AG04450 (cell line): ENCODE data around the gene DRICH1. TPM values are rescaled to one million over a fixed set of nuclear protein-coding genes. Genes with fewer than 3 reads are reported as not detected.
"Not testable (repeated sequence)": the region's sequence is repeated elsewhere in the genome, so short reads cannot be mapped to it uniquely, and the experiment has no call there.

Experiments
- CTCF ChIA-PET: fragments of 300-600, 350-600 bp; formaldehyde crosslinking; extraction: SDS; loops from one replicate; lab custom pipeline; 2022; ENCODE audit warnings: antibody characterized with exemption, inconsistent platforms; lab: Charles Lee
- POLR2A ChIA-PET: fragments of 350-600 bp; formaldehyde crosslinking; extraction: SDS; loops from one replicate; lab custom pipeline; 2021; ENCODE audit warnings: antibody characterized with exemption, inconsistent platforms; lab: Yijun Ruan, JAX
- DNase-seq: peaks from one replicate; pipeline ENCODE4 v3.0.0-alpha.2; 2011; ENCODE audit warnings: low read depth, low spot score
- H3K27ac ChIP-seq: one replicate; pipeline ENCODE4 v1.5.1; 2012; ENCODE audit warnings: low read depth, low read length, control low read depth
- H3K27me3 ChIP-seq: one replicate; pipeline ENCODE4 v1.6.0; 2012; ENCODE audit warnings: low read length; ENCODE audit not compliant: control insufficient read depth, insufficient read depth
- H3K4me3 ChIP-seq: 2 replicates; pipeline ENCODE4 v1.5.1; 2011; ENCODE audit warnings: mild to moderate bottlenecking, low read depth, low read length, control low read depth
- H3K9me3 ChIP-seq: 2 replicates; pipeline ENCODE4 v1.5.1; 2012; ENCODE audit warnings: low read length; ENCODE audit not compliant: control insufficient read depth, insufficient read depth
- CTCF ChIP-seq: IDR thresholded peaks from 2 replicates; pipeline ENCODE4 v1.5.1; 2011; ENCODE audit warnings: low read depth, low read length, control low read depth, inconsistent platforms
- polyA plus RNA-seq: library from polyadenylated mRNA; depleted of rRNA; stranded (reverse); fragments of >200 nt; gene quantifications from 2 replicates; pipeline ENCODE4 v1.2.3, GENCODE V29; 2011

The DRICH1 gene
- polyA plus RNA-seq, 1 experiment: 0.17 TPM

DNA sequence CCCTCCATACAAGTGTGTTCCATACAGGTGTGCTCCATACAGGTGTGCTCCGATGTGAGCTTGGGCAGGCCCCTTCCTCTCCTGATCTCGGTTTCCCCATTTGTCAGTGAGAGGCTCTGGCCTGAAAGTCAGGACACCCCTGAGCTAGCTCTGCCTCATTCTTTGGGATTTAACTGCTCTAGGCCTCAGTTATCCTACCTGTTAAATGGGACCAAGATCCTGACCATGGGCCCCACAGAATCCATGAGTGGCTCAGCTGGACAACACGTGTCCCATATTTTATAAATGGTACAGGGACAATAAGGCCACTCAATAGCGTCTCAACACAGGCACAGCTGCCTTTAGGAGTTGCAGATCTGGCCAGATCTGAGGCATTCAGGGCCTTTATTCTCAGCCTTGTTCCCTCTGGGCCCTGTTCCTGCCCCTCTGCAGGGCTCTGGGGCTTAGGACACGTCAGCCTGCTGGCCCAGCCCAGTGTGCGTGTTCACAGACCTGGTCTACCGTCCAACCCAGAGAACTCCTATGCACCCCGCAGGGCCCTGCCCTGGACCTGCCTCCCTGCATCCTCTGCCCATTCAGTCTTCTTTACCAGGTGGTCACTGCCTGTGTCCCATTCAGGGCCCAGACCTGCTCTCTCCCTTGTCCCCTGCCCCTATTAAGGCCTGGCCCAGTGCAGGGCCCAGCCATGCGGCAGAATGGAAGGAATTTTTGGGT lies 33.2 kb downstream of the DRICH1 start:
- TF ChIP-seq CTCF: no peak
- POLR2A ChIA-PET: no interaction called here
- no peak for DNase-seq
- CTCF ChIA-PET: no interaction called here
- Histone ChIP-seq H3K4me3 (no peak overlapping the region), H3K27ac (no peak overlapping the region), H3K27me3 (no peaks in the 10 kb centered on the region), H3K9me3 (no peaks in the 10 kb centered on the region)

DNA sequence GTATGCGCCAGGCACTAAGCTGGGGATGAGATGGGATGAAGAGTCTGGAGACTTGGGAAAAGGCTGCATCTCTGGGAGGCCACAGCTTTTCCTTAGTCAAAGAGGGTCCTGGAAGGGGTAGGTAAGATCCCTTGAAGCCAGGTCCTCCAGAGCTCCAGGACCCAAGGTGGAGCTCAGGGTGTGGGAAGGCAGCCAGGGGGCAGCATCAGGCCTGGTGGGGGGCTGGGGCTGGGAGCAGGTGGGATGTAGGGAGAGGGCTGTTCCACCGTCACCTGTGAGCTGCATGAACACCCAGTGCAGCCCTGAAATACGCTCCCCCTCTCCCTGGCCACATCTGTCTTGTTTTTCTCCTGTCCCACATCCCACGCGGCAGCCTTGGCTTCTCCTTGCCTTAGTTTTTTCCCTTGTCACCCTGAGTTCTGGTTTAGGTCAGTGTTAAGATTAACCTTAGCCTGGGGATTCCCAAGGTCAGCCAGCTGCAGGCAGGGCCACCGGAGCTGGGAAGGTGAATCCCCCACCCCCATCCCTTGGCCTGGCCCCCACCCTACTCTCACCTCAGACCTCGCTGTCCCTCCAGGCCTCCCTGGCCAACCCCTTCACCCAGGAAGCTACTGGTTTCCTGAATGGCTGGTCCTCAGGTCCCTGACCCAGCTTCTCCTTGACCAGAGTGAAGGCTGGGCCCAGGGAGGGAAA lies 34.4 kb downstream of the DRICH1 start:
- DNase-seq, H3K4me3 ChIP-seq, H3K27me3 ChIP-seq, CTCF ChIA-PET, H3K9me3 ChIP-seq, POLR2A ChIA-PET, H3K27ac ChIP-seq: not testable (repeated sequence)

- H3K9me3 ChIP-seq, H3K27ac ChIP-seq, H3K4me3 ChIP-seq, POLR2A ChIA-PET, DNase-seq, H3K27me3 ChIP-seq: not testable (repeated sequence)
- CTCF ChIA-PET: interaction anchor here (0.6 kb wide), 1 partner anchor 1008 kb away, joined by 4 read pairs; no protein-coding TSS in a partner anchor
Measured at GRCh38 chr22:23595904-23596303, 36.2 kb downstream of the DRICH1 start.

DNA sequence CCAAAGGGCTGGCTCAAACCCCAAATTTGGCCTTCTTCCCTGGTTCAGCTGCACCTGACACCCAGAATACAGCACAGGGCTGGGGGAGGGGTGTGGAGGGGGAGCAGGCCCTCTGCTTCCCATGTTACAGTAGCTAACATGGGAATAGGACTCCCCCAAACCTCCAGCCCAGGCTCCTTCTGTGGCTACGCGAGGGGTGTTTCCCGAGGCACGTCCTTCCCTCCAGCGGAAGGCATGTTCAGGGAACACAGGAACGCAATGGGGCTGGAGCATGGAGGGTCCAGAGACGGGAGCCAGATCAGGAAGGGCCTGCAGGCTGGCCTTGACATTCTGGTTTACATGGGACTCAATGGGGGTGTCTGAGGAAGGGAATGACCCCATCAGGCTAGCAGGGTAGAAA lies 40.3 kb downstream of the DRICH1 start:
- H3K27ac ChIP-seq: no peak overlapping the region
- DNase-seq: no peak
- no peaks in the 10 kb centered on the region for H3K27me3 ChIP-seq
- H3K9me3 ChIP-seq: 0 out of 2 replicates have a peak, but pooled peaks cover 2% of the 10 kb centered on the region
- no peak overlapping the region for H3K4me3 ChIP-seq
- ChIA-PET CTCF (interaction anchor here (0.5 to 2.2 kb wide), 21 partner anchors 8 to 969 kb away, joined by 3 to 17 read pairs (median 4); no protein-coding TSS in a partner anchor), POLR2A (no interaction called here)
- no peak for TF ChIP-seq CTCF

GRCh38 chr22:23591201-23591791 lies 40.8 kb downstream of the DRICH1 start:
- POLR2A ChIA-PET: no interaction called here
- DNase-seq: peak; percentile 20
- H3K9me3 ChIP-seq: 0 out of 2 replicates have a peak, but pooled peaks cover 2% of the 10 kb centered on the region
- no peak overlapping the region for H3K27ac ChIP-seq
- no peaks in the 10 kb centered on the region for H3K27me3 ChIP-seq
- peak; percentile 89 for TF ChIP-seq CTCF
- CTCF ChIA-PET: interaction anchor here (0.5 to 2.2 kb wide), 23 partner anchors 9 to 969 kb away, joined by 3 to 17 read pairs (median 4); no protein-coding TSS in a partner anchor
- H3K4me3 ChIP-seq: no peak overlapping the region
